A549 treated with CORT108297 at 1 μM for 4 hours (cell line): ENCODE data around the gene PC. TPM values are rescaled to one million over a fixed set of nuclear protein-coding genes. Genes with fewer than 3 reads are reported as not detected.

Experiments
- total RNA-seq: library from RNA; stranded (reverse); fragments of 200-300 nt; extraction: Qiagen RNA extraction; gene quantifications from 5 replicates; pipeline ENCODE4 v1.2.3, GENCODE V29; 2022

The PC gene, protein sequence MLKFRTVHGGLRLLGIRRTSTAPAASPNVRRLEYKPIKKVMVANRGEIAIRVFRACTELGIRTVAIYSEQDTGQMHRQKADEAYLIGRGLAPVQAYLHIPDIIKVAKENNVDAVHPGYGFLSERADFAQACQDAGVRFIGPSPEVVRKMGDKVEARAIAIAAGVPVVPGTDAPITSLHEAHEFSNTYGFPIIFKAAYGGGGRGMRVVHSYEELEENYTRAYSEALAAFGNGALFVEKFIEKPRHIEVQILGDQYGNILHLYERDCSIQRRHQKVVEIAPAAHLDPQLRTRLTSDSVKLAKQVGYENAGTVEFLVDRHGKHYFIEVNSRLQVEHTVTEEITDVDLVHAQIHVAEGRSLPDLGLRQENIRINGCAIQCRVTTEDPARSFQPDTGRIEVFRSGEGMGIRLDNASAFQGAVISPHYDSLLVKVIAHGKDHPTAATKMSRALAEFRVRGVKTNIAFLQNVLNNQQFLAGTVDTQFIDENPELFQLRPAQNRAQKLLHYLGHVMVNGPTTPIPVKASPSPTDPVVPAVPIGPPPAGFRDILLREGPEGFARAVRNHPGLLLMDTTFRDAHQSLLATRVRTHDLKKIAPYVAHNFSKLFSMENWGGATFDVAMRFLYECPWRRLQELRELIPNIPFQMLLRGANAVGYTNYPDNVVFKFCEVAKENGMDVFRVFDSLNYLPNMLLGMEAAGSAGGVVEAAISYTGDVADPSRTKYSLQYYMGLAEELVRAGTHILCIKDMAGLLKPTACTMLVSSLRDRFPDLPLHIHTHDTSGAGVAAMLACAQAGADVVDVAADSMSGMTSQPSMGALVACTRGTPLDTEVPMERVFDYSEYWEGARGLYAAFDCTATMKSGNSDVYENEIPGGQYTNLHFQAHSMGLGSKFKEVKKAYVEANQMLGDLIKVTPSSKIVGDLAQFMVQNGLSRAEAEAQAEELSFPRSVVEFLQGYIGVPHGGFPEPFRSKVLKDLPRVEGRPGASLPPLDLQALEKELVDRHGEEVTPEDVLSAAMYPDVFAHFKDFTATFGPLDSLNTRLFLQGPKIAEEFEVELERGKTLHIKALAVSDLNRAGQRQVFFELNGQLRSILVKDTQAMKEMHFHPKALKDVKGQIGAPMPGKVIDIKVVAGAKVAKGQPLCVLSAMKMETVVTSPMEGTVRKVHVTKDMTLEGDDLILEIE
- 24.5 to 38.1 TPM (median 36.7 TPM) in 5 replicates for total RNA-seq

GRCh38 chr11:66958232-66958955, at the start of gene PC:
Gene PC, minus strand, starts transcription at chr11:66958383. Its CDS starts 86,224 bp downstream, at chr11:66872159.

GRCh38 chr11:66974724-66975404, 16.7 kb upstream of the PC start, which contains the start of gene C11orf86:
Gene C11orf86, plus strand, starts transcription at chr11:66975304. Its CDS starts 59 bp downstream, at chr11:66975363.

GRCh38 chr11:66856496-66857233, 101.5 kb downstream of the PC start, which contains the start of gene LRFN4:
Gene LRFN4, plus strand, starts transcription at chr11:66857064. Its CDS starts 681 bp downstream, at chr11:66857745.

DNA sequence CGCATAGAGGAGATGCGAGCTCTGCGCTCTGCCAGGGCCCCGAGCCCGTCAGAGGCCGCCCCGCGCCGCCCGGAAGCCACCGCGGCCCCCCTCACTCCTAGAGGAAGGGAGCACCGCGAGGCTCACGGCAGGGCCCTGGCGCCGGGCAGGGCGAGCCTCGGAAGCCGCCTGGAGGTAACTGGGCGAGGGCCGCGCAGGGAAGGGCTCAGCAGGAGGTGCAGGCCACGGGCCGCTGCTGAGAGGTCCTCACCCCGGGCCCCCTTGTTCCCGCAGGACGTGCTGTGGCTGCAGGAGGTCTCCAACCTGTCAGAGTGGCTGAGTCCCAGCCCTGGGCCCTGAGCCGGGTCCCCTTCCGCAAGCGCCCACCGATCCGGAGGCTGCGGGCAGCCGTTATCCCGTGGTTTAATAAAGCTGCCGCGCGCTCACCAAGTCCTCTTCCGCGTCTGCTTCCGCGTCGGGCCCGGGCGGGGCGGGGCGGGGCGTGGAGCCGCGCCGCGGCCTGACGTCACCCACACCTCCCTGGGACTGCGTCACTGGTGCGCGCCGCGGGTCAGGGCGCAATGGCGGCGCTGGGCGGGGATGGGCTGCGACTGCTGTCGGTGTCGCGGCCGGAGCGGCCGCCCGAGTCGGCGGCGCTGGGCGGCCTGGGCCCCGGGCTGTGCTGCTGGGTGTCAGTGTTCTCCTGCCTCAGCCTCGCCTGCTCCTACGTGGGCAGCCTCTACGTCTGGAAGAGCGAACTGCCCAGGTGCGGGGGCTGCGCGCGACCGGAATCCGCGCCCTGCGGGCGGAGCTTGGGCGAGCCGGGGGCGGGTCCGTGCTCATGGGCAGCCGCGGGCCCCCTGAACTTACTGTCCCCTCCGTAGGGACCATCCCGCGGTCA, 115.0 kb downstream of the PC start, which contains the start of gene RCE1:
TSS of gene RCE1 (plus strand) at position 546 of the 880 bp plus-strand sequence. CDS start at position 561, 15 bp downstream.

Other genes with a start within 250 kb of the PC start
- 9.4 to 11.7 TPM (median 10.1 TPM) in 5 replicates for gene SPTBN2, start 229.2 kb downstream of the PC start, total RNA-seq
- gene RCE1, start 114.9 kb downstream of the PC start, total RNA-seq, result 34.5 to 52.2 TPM (median 49.8 TPM) in 5 replicates
- gene LRFN4, start 101.3 kb downstream of the PC start, total RNA-seq, result 59.1 to 102 TPM (median 89.7 TPM) in 5 replicates
- gene C11orf86, start 16.9 kb upstream of the PC start, total RNA-seq, result 38.8 to 74.1 TPM (median 60.3 TPM) in 5 replicates
- 11.2 to 18.6 TPM (median 16.8 TPM) in 5 replicates for gene SYT12, start 64.8 kb upstream of the PC start, total RNA-seq
- gene RHOD, start 98.5 kb upstream of the PC start, total RNA-seq, result 32.6 to 51.6 TPM (median 47.3 TPM) in 5 replicates
- gene KDM2A, start 160.9 kb upstream of the PC start, total RNA-seq, result 43.2 to 50.1 TPM (median 46.9 TPM) in 5 replicates